OCI-LY3 (cell line): Measurements from ENCODE around the gene HDAC4.

ENCODE experiments used
- EZH2phosphoT487 ChIP-seq: fragments of 200-600 bp; shearing (Covaris generic); IDR thresholded peaks from 2 replicates; pipeline ENCODE4 v1.6.1; 2018; ENCODE audit warnings: antibody characterized with exemption, mixed run types, low read depth
- TF ChIP-seq, protein P1 (sequence below): fragments of 200-600, 300-600 bp; sonication (generic); IDR thresholded peaks from 2 replicates; pipeline ENCODE4 v1.5.1; 2014; ENCODE audit warnings: antibody characterized with exemption, low read length, low read depth

DNA sequence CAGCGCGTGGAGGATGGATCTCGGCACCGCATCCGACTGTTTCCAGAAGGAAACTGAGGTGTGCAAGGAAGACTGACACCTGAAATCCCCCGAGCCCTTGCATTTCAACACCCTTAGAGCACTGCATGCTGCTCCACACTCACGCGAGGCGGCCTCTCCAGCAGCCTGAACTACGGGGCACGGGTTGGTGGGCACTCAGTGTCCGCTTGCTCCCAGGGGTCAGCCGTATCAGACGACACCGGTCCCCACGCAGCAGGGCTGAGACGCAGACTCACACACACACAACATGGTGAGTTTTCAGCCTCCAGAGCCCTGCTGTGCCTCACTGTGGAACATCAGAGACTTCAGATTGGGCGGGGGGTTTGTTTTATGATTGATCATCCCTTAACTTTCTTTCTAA lies 283.0 kb downstream of the HDAC4 start:
- TF ChIP-seq, protein P1, sequence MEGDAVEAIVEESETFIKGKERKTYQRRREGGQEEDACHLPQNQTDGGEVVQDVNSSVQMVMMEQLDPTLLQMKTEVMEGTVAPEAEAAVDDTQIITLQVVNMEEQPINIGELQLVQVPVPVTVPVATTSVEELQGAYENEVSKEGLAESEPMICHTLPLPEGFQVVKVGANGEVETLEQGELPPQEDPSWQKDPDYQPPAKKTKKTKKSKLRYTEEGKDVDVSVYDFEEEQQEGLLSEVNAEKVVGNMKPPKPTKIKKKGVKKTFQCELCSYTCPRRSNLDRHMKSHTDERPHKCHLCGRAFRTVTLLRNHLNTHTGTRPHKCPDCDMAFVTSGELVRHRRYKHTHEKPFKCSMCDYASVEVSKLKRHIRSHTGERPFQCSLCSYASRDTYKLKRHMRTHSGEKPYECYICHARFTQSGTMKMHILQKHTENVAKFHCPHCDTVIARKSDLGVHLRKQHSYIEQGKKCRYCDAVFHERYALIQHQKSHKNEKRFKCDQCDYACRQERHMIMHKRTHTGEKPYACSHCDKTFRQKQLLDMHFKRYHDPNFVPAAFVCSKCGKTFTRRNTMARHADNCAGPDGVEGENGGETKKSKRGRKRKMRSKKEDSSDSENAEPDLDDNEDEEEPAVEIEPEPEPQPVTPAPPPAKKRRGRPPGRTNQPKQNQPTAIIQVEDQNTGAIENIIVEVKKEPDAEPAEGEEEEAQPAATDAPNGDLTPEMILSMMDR: no peak
- TF ChIP-seq EZH2phosphoT487: no peak
